Fibroblast of skin of scalp (primary cell): ENCODE results near the gene RPS27L. TPM values are rescaled to one million over a fixed set of nuclear protein-coding genes. Genes with fewer than 3 reads are reported as not detected.

ENCODE experiments used
- DNase-seq: peaks from one replicate; pipeline ENCODE4 v3.0.0-alpha.2; 2013
- polyA plus RNA-seq, 2 experiments: library from polyadenylated mRNA; unstranded; fragments of 120-200 nt; gene quantifications; one replicate each; pipeline ENCODE4 v1.2.1, GENCODE V29; 2013; ENCODE audit not compliant: insufficient read length in 2 of 2

RPS27L gene
- polyA plus RNA-seq (2013, experiment 1 of 2; ENCODE audit: insufficient read length) = 223 TPM
- 205 TPM for polyA plus RNA-seq (2013, experiment 2 of 2; ENCODE audit: insufficient read length)

DNA sequence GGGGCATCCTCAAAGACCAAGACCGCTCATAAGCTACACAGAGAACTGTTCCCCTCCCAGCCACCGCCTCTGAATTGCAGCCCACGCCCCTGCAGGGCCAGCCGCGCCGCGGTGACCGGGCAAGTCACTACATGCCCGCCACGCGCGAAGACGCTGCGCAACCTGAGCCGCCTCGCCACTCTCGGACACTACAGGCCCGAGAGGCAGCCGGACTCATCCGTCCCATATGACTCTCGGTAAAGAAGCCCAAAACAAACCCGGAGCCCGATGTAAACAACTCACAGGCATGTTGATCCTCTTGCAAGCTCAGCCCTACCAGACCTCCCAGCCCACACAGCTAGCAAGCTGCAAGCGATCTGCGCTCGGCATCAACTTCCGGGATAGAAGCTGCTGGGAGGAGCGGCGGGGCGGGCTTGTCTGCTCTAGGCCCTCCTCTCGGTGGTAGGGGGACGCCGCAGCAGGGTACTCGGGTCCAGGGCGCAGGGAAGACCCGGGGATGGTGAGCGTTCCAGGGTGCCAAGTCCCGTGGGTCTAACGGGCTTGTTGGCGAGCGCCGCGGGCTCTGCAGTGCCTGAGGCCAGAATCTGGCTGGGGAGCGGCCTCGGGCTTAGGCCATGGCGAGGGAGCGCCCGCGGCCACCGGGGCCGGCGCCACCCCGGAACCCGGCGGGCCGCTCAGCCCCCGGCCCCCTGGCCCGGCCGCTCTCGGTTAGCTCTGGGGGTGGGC, at the start of gene RPS27L:
Gene RPS27L, minus strand, starts transcription at position 360 of the 726 bp plus-strand sequence. Its CDS starts 72 bp downstream, at position 288.
- peak; percentile 94 for DNase-seq

DNA sequence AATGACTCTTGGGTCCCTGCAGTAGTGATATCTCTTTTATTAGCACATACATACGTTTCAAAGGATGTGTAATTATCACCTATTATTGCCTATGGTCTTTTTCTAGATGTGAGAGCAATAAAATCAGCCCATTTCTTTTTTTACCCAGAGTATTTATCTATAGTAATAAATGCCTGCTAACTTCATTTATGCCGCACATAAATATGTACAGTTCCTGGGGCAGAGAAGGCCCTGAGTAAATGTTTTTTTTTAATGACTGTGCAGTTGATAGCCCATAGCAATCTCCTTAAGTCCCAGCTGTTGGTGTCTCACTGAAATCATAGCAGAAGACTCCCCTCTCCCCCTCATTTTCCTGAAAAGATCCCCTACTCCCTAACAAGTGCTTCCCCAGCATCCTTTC, 48.8 kb upstream of the RPS27L start:
- DNase-seq = no peak

DNA sequence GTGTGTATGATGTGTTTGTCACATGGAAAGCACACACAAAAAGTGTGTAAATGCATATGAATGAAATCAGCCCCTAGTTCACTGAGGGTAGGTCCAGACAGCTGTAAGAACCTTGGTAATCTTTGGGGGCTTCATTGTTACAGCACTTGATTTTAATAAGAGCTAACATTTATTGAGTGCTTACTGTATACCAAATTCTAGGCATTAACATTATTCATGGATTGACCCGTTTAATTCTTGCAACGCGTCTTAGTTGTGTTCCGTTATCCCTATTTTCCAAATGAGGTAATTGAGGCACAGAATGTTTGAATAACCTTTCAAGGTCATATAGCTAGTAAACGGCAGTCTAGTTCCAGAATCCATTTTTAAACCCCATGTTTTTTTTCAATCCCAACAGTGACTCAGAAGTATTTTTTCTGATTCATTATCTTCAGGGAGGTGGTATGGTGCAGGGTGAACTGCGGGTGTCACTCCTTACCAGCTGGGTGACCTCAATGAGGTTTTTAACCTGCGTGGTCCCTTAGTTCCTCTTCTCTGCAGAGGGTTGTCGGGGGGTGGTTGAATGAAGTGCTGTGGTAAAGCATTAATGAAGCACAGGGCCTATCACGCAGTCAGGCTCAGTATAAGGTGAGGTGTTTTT, 46.3 kb upstream of the RPS27L start:
- no peak for DNase-seq

DNA sequence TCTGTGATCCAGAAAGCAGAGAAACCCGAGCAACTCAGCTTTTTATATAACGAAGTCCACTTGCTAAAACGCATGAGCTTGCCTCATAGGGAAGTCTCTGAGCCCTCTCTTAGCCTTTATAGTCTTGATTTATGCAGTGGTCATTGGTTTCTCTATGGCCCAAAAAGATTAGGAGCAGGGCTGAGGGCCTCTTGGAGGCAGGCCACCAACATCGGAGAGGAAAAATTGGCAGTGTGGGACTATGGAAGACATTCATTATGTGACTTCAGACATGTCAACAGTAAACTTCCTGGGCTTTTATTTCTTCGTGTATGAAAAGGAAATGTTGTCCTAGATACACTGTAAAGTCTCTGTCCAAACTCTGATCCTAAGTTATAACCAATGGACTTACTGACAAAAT, 45.6 kb upstream of the RPS27L start:
- DNase-seq = no peak

DNA sequence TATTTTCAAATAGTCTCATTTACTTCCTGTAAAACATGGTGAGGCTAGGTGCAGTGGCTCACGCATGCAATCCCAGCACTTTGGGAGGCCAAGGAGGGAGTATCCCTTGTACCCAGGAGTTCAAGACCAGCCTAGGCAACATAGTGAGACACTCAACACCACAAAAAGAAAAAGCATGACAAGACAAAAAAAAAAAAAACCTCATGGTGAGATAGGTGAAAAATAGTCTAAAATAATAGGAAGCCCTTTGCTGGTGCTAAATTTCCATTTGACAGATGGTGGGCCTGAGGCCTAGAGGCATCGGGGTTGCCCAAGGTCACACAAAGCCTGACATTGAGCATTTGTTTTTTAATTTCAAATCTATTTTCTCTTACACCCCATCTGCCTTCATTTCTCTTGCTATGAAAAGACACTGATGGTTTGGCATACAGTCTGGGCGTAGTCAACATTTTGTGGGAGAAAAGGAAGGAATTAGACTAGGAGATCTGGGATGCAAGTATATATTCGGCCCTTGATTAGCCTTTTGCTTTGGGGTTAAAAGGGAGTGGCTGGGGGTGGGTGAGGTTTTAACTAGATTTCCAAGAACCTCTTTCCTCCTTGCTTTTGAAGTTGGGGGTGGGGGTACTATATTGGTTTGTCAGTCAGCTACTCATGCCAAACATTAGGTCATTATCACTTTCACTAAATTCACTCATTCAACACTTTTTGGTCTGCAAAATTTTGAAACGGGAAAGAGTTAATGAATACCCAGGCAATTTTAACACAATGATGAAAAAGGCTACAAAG, 43.4 kb upstream of the RPS27L start:
- no peak for DNase-seq

DNA sequence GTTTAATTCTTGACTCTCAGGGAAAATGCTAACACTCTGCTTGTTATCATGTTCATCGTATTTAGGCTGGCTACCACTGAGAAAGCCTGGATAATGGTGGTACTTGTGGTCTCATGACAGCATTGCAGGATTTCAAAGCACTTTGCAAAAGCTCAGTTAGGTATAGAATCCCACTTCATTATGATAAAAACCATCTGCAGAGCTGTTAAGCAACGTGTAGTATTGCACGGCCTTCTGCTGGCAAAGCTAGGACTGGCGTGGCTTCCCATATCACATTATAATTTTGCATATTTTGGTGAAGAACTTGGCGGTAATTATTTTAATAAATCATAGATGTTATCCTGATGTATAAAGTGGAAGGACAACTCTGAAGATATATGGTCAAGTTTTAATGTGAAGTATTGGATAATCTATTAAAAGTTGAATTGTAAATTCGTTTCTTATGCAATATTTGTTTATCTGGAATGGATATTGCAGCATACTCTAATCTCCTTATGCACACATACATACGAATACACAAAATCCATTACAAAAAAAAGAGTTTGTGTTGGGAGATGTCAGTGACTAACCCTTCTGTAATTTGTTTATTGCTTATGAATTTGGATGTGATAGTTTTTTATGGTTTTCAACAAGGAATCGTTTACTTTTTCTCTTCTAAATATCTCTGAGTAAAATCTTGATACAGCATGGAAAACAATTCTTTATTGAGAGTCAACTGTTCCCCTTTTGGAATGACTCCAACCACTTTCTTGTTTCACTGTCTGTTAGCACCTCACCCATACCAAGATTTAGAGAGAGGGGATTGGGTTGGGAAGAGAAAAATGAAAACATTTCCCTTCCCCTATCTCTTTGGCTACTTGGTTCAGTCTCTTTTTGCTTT, 41.3 kb upstream of the RPS27L start:
- no peak for DNase-seq

DNA sequence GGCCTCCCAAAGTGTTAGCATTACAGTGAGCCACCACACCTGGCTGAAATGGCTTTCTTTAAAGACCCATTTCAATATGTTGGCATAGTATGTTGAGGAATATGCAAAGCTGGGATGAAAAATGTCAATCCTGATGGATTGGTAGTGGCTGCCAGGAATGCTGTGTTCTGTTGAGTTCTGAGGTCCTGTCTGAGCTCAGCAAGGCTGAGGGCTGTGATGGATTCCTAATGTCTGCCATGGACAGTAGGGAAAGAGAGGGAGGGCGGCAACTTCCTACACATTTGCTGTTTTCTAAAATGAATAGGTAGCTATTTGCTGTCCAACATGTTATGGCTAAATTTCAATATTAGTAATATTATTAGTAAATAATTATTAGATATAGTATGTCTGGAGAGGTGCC, 40.3 kb upstream of the RPS27L start:
- DNase-seq = no peak

DNA sequence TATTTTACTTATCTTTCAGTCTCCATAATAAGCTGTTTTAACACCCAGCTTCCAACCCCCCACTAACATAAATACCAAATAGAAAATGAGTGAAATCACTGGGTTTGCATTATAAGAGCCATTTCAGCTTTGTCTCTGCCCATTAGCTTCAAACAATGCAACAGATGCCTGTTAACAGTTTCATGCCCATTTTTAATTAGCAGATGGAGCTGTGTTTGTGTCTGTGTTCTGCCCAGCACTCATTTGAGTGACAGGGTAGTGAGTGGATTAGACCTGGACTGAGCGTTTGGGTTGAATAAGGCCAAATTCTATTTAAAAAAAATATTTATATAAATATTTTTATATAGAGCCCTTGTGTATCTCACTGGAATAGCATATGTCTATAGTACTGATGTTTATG, 39.6 kb upstream of the RPS27L start:
- no peak for DNase-seq

DNA sequence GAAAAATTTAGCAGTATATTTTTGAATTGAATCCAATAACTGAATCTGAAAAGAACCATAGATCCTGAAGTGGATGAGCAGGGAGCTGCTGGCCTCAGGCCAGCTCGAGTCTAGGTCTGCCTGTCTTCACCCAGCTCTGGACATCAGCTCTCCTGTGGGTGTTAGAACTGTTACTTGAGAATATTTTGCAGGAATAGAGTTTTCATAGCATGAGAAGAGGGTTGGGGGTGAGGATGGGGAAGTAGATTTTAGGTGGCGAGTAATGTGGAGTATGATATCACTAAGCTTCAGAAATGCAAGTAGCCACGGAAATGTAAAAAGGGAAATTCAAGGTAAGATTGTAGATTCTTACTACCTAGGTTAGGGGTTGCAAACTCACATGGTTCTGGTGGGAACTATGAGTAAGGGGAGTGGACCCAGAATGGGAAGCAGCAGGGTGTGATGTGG, 38.3 kb upstream of the RPS27L start:
- no peak for DNase-seq

DNA sequence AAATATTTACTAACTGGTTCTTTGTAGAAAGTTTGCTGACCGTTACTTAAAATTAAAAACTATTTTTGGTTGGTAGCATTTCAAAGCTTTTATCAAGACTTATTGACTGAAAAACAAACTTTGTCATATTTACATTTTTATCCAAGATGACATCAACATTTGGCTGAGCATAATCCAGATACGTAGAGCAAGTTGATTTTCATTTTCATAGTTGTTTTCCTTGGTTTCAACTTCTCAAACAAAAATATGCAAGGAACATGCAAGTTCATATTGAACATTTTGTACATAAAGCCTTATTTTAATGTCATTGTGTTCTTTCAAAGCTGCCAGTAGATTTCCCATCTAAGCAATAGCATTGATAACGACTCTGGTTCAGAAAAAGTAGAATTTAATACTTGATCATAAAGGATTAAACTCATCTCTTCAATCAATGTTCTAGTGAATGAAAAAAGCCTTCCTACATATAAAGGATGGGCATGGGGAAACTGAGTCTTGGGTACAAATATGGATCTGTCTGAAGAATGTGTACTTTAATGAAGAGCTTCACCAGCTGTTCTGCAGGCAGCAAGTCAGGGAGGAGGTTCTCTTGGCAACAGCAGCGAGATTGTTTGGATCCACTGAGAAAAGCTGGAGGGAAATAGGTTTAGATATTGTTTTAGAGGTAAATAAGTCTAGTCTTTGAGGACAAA, 37.7 kb upstream of the RPS27L start:
- DNase-seq = no peak

DNA sequence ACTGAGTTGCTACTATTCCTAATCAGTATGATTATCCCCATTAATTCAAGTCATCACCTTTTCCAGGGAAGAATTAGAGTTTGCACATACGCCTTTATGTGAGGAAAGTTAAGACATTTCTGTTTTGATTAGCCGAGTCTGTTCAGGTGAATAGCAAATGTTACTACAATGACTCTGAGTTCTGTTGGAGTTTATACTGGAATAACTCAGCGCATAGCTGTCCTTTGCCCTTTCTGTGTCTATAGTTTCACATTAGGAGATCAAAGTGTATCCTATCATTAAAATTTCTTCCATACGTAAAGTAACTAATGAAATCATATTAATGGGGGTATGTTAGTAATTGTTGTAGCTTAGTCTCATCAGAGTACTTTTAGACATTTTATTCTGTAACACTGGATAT, 37.0 kb upstream of the RPS27L start:
- DNase-seq = no peak

DNA sequence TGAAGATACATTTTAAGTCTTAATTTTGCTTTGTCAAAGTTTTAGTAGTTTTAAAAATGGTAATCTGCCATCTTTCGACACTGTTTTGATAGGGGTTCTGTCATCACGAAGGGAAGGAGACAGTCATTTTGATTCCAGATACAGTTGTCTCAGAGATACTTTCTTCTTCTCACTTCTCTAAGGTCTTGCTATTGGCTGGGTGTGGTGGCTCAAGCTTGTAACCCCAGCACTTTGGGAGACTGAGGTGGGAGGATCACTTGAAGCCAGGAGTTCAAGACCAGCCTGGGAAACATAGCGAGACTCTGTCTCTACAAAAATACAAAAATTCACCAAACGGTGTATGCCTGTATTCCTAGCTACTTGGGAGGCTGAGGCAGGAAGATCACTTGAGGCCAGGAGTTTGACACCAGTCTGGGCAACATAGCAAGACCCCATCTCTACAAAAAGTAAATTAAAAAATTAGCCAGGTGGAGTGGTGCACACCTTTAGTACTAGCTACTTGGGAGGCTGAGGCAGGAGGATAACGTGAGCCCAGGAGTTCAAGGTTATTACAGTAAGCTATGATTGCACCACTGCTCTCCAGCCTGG, 35.4 kb upstream of the RPS27L start:
- no peak for DNase-seq

DNA sequence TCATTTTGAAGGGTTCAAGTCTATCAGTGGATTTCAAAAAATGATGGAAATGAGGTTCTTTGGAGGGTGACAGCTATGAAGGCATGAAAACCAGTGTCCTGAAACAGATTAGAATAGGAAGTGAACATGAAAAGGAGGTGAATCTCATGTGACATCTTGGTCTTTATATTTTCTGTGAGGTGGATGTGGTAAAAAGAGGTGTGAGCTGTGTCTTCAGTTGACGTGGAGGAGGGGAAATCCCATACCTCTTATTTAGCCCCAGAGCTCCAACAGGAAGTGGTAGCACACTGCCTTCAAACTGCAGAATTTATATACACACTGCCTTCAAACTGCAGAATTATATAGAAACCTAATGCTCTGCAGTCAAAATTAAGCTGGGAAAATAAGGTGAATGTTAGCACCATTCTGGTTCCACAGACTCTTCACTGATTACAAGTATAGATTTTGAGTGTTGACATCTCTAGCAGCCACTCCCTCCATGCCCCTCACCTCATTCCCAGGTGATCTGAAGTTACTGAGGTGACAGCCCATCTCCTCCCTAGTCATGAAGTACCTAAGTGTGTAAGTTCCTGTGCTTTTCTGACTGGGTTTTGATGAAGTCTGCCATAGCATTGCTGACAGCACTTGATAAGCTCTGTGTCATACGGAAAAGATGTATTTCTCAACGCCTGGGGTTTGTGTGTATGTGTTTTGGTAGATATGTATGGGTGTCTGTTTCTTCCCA, 34.8 kb upstream of the RPS27L start:
- DNase-seq = no peak

DNA sequence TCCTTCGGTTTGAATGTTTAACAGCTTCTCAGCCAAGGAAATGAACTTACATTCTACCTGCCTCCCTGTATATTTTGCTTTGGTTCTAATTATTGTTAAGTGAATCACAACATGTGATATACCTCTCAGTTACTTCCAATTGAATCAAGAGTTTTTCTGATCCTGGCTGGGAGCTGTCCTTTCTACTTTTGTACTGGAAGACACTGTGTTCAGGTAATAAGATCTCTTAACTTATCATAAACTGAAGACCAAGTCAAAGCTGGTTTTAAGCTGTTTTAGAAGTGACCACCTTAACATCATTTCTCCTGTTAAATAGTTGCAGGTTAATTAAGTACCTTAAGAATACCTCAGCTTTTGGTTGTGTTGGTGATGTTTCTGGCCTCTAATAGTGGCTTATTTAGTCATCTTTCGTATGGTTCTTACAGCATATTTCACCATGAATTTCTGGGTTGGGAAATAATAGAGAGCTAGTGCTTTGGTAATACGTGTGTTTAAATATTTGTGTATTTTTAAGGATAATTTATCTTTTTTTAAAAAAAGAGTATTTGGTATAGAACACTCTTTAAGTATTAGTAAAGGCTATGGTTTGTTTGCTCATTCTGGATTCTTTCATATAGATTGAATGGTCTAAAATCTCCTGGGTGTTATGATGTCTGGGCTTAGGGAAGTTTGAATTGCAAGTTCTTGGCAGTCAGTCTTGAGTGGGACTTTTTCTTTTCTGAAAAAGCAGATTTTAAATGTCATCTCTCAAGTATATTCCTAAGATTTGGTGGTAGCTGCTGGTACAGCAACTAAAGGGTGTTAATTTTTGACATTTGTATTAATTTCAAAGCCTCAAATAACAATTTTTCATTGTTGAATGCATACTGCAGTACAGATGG, 33.7 kb upstream of the RPS27L start:
- DNase-seq = no peak

DNA sequence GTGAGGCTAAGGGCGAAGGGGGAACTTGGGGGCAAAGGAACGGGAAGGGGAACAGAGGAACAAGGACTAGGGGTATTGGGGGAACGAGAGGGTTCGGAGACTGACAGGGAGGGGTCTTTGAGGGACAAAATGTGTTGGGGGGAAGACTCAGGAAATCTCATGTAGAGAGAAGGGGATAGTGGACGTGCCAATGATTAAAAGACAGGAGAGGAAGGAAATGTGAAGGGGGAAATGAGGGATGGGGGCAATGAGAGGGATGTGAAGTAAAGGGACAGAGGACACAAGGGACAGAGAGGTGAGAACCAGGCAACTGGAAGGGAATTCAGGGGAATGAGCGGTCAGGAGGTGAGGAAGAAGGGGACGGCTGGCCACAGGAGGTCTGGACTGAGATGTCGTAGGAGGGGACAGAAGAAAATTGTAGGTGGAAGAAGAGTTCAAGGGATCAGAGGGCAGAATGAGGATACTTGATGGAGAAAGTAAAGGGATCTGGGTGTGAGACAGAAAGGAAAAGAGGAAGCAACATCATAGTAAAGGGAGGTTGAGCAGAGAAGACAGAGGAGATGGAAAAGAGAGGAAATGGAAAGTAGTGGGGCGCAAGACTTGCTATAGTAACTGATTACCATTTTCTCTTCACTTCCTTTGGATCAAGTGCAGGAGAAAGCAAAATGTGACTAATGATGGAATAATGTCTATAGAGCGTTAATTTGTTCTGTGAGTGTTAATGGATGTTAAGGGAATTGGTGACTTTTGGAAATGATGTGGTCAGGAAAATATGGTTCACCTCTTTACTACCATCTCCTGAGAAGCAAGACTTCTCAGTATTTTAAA, 32.9 kb upstream of the RPS27L start:
- no peak for DNase-seq

DNA sequence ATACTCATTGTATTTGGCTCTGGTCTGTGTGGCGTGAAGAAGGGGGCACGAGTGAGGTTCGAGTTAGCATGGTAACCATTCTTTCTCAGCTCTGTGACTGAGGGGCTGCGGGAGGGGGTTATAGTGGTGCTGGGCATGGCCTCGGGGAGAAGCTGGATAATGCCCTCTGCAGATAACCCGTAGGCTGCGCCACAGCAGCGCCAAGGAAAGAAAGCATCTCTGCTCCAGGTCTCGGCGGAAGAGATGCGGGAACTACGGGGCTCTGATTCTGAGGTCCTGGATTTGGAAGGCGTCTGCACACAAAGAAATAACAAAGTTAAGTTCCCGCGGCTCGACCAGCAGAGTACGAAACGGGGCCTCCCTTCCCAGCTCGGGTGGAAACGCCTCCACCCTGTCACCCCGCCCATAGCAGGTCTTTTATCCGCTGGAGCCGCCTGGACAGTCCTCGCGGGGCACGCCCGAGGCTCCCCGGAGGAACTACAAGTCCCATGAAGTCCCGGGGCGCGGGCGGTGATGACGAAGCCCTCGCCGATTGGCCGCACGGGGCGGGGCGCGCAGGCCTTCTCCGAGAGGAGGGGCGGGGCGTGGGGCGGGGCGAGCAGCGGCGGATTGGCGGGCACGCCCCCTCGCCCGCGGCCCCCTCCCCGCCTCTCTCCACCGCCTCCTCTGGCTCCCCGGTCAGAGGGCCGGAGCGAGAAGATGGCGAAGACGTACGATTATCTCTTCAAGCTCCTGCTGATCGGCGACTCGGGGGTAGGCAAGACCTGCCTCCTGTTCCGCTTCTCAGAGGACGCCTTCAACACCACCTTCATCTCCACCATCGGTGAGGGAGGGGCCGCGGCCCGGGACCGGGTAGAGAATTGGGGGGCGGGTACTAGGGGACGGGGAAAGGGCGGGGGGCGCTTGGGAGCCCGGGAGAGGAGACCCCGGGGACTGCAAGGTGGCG, 31.9 kb upstream of the RPS27L start, which contains the start of gene RAB8B:
Gene RAB8B, plus strand, starts transcription at position 681 of the 946 bp plus-strand sequence. Its CDS starts 19 bp downstream, at position 700.
- peak; percentile 97 for DNase-seq

DNA sequence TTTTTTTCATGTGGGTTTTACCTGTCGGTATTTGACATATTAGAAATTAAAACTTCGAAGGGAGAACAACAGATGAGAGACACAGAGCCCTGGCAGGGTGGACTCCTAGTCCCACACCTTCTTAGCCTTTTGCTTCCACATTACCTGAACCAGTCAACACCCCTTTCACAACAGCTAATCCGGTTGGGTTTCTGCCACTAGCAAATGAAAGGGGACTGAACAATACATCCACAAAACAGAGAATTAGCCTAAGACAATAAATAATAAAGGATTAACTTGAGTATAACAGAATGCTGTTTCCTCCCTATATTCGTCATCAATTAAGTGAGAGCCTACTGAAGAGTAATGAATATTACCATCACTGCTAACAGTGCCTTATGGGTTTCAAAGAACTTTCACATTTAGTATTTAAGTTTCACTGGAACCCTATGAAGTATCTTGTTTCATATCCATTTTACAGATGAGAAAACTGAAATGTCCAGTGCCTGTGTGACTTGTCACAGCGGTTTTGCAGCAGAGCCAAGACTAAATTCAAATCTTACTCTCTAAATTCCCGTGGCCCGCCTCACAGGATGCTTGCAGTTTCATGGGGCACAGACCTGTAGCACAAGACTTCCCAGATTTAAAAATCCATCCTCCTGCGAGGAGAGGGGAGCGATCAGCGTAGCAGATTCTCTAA, 31.1 kb upstream of the RPS27L start:
- DNase-seq = no peak
